ENCODE data around the gene SLC12A2.

Gene SLC12A2

GRCh38 chr5:128097224-128097623, 13.7 kb downstream of the SLC12A2 start:
- DNase-seq (ENCODE audit: low spot score) (no peak), FAIRE-seq (no peak)

- no peak for DNase-seq (ENCODE audit: low spot score)
- no peak for FAIRE-seq
Measured at GRCh38 chr5:128097781-128098180, 14.2 kb downstream of the SLC12A2 start.

GRCh38 chr5:128099944-128100343, 16.4 kb downstream of the SLC12A2 start:
- FAIRE-seq (no peak), DNase-seq (ENCODE audit: low spot score) (no peak)

- FAIRE-seq (no peak), DNase-seq (ENCODE audit: low spot score) (no peak)
Measured at GRCh38 chr5:128100860-128101557, 17.4 kb downstream of the SLC12A2 start.

- FAIRE-seq (no peak), DNase-seq (ENCODE audit: low spot score) (no peak)
Measured at GRCh38 chr5:128101676-128102075, 18.1 kb downstream of the SLC12A2 start.

- FAIRE-seq (no peak), DNase-seq (ENCODE audit: low spot score) (no peak)
Measured at GRCh38 chr5:128105203-128105602, 21.6 kb downstream of the SLC12A2 start.

- FAIRE-seq (no peak), DNase-seq (ENCODE audit: low spot score) (no peak)
Measured at GRCh38 chr5:128109138-128109537, 25.6 kb downstream of the SLC12A2 start.

GRCh38 chr5:128109766-128110165, 26.2 kb downstream of the SLC12A2 start:
- no peak for FAIRE-seq
- no peak for DNase-seq (ENCODE audit: low spot score)

- FAIRE-seq (no peak), DNase-seq (ENCODE audit: low spot score) (peak; percentile 49)
Measured at GRCh38 chr5:128111818-128112448, 28.4 kb downstream of the SLC12A2 start.

GRCh38 chr5:128116445-128116844, 32.9 kb downstream of the SLC12A2 start:
- no peak for FAIRE-seq
- no peak for DNase-seq (ENCODE audit: low spot score)

GRCh38 chr5:128118214-128118613, 34.6 kb downstream of the SLC12A2 start:
- no peak for FAIRE-seq
- DNase-seq (ENCODE audit: low spot score): no peak

GRCh38 chr5:128121651-128122050, 38.1 kb downstream of the SLC12A2 start:
- DNase-seq (ENCODE audit: low spot score) (no peak), FAIRE-seq (no peak)

- no peak for FAIRE-seq
- DNase-seq (ENCODE audit: low spot score): no peak
Measured at GRCh38 chr5:128123936-128124335, 40.4 kb downstream of the SLC12A2 start.

GRCh38 chr5:128126241-128126640, 42.7 kb downstream of the SLC12A2 start:
- FAIRE-seq (no peak), DNase-seq (ENCODE audit: low spot score) (no peak)

GRCh38 chr5:128132499-128132898, 48.9 kb downstream of the SLC12A2 start:
- no peak for DNase-seq (ENCODE audit: low spot score)
- no peak for FAIRE-seq

- no peak for DNase-seq (ENCODE audit: low spot score)
- no peak for FAIRE-seq
Measured at GRCh38 chr5:128135286-128135685, 51.7 kb downstream of the SLC12A2 start.

GRCh38 chr5:128143911-128144310, 60.3 kb downstream of the SLC12A2 start:
- DNase-seq (ENCODE audit: low spot score): no peak
- FAIRE-seq: no peak

- no peak for DNase-seq (ENCODE audit: low spot score)
- no peak for FAIRE-seq
Measured at GRCh38 chr5:128144491-128144890, 60.9 kb downstream of the SLC12A2 start.

- no peak for FAIRE-seq
- DNase-seq (ENCODE audit: low spot score): no peak
Measured at GRCh38 chr5:128146671-128147070, 63.1 kb downstream of the SLC12A2 start.

- no peak for DNase-seq (ENCODE audit: low spot score)
- FAIRE-seq: no peak
Measured at GRCh38 chr5:128154943-128155342, 71.4 kb downstream of the SLC12A2 start.

- FAIRE-seq (no peak), DNase-seq (ENCODE audit: low spot score) (no peak)
Measured at GRCh38 chr5:128155776-128156175, 72.2 kb downstream of the SLC12A2 start.

- FAIRE-seq: no peak
Measured at GRCh38 chr5:128156521-128156920, 73.0 kb downstream of the SLC12A2 start.

GRCh38 chr5:128158342-128158741, 74.8 kb downstream of the SLC12A2 start:
- FAIRE-seq (no peak), DNase-seq (ENCODE audit: low spot score) (no peak)

More at GRCh38 chr5:128156521-128156920, 73.0 kb downstream of the SLC12A2 start:
- no peak for DNase-seq (ENCODE audit: low spot score)
